Progenitor cell of endocrine pancreas (in vitro differentiated cells): ENCODE results near the gene LSS. TPM values are rescaled to one million over a fixed set of nuclear protein-coding genes. Genes with fewer than 3 reads are reported as not detected.

Experiments used
- DNase-seq: peaks from one replicate; pipeline ENCODE4 v3.0.0; 2021; ENCODE audit warnings: low spot score; ENCODE audit not compliant: unreplicated experiment
- H3K27ac Mint-ChIP-seq: 2 replicates; pipeline ENCODE4 v1.8.0; 2021; ENCODE audit warnings: mild to moderate bottlenecking, moderate library complexity, mixed read lengths
- H3K27me3 Mint-ChIP-seq: 2 replicates; pipeline ENCODE4 v1.8.0; 2021; ENCODE audit warnings: mixed read lengths
- H3K36me3 Mint-ChIP-seq: 2 replicates; pipeline ENCODE4 v1.8.0; 2022; ENCODE audit warnings: mixed read lengths; ENCODE audit not compliant: insufficient read depth
- H3K4me1 Mint-ChIP-seq: 2 replicates; pipeline ENCODE4 v1.8.0; 2021; ENCODE audit warnings: low read depth, mixed read lengths
- H3K4me3 Mint-ChIP-seq: 2 replicates; pipeline ENCODE4 v1.8.0; 2021; ENCODE audit warnings: low read depth, mild to moderate bottlenecking, moderate library complexity, mixed read lengths
- H3K9me3 Mint-ChIP-seq: 2 replicates; pipeline ENCODE4 v1.8.0; 2021; ENCODE audit warnings: low read depth, mixed read lengths
- CTCF ChIP-seq: fragments of 200-600 bp; sonication (generic); IDR thresholded peaks from one replicate; pipeline ENCODE4 v1.5.0; 2021; ENCODE audit warnings: antibody characterized with exemption, mild to moderate bottlenecking; ENCODE audit not compliant: unreplicated experiment
- total RNA-seq: library from RNA; stranded (reverse); gene quantifications from 2 replicates; pipeline ENCODE4 v1.2.1, GENCODE V29; 2021

Gene LSS
- total RNA-seq, 1 donor from 2014 or later = 145 TPM

- Mint-ChIP-seq H3K27me3 (no peaks in the 10 kb centered on the region), H3K4me3 (no peak overlapping the region), H3K4me1 (peaks cover 15% of the 10 kb centered on the region), H3K9me3 (peaks cover 2% of the 10 kb centered on the region), H3K27ac (no peak overlapping the region), H3K36me3 (peaks cover 14% of the 10 kb centered on the region)
- no peak for TF ChIP-seq CTCF
- no peak for DNase-seq
Observed at GRCh38 chr21:46221664-46222435, 6.7 kb downstream of the LSS start.

- Mint-ChIP-seq H3K27ac (no peak overlapping the region), H3K4me1 (peaks cover 8% of the 10 kb centered on the region), H3K27me3 (no peaks in the 10 kb centered on the region), H3K4me3 (no peak overlapping the region), H3K9me3 (peaks cover 2% of the 10 kb centered on the region), H3K36me3 (peaks cover 13% of the 10 kb centered on the region)
- TF ChIP-seq CTCF = no peak
- no peak for DNase-seq
Observed at GRCh38 chr21:46220847-46221246, 7.7 kb downstream of the LSS start.

GRCh38 chr21:46220275-46220810 lies 8.2 kb downstream of the LSS start:
- H3K27ac Mint-ChIP-seq = no peak overlapping the region
- H3K36me3 Mint-ChIP-seq = peaks cover 8% of the 10 kb centered on the region
- DNase-seq = no peak
- no peak for TF ChIP-seq CTCF
- peaks cover 5% of the 10 kb centered on the region for H3K4me1 Mint-ChIP-seq
- no peak overlapping the region for H3K4me3 Mint-ChIP-seq
- no peaks in the 10 kb centered on the region for H3K27me3 Mint-ChIP-seq
- no peaks in the 10 kb centered on the region for H3K9me3 Mint-ChIP-seq

GRCh38 chr21:46219591-46220239 lies 8.9 kb downstream of the LSS start:
- Mint-ChIP-seq H3K27me3 (no peaks in the 10 kb centered on the region), H3K36me3 (peaks cover 8% of the 10 kb centered on the region), H3K4me1 (peaks cover 5% of the 10 kb centered on the region), H3K27ac (no peak overlapping the region), H3K9me3 (no peaks in the 10 kb centered on the region), H3K4me3 (no peak overlapping the region)
- DNase-seq = no peak
- no peak for TF ChIP-seq CTCF

DNA sequence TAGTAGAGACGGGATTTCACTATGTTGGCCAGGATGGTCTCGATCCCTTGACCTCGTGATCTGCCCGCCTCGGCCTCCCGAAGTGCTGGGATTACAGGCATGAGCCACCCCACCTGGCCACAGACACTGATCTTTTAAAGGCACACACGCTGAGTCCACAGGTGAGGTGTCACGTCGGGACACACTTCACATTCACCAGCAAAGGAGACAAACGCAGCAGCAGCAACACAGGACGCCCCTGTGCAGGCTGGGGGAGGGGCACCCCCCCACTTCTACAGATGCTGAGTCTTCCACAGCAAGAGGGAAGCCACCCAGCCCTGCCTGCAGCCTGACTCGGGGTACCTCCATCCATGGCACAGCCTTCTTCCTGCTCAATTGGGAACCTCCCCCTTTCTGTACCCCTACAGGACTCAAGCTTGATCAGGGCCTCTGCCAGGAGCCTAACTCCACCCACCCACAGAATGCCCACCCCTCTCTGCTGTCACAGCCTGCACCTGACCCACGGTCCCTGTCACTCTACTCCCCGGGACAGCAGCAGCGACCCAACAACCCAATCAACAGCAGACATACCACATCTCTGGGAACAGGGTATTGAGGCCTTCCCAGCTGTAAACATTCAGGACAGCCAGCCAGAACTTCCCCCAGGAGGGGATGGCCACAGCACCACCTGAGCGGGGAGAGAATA lies 9.5 kb downstream of the LSS start:
- Mint-ChIP-seq H3K4me3 (no peak overlapping the region), H3K27ac (no peak overlapping the region), H3K27me3 (no peaks in the 10 kb centered on the region), H3K36me3 (peaks cover 8% of the 10 kb centered on the region), H3K9me3 (no peaks in the 10 kb centered on the region), H3K4me1 (peaks cover 2% of the 10 kb centered on the region)
- no peak for TF ChIP-seq CTCF
- no peak for DNase-seq
